ENCODE data around the gene HPS1. TPM values are rescaled to one million over a fixed set of nuclear protein-coding genes. Genes with fewer than 3 reads are reported as not detected.

Gene HPS1
- polyA plus RNA-seq, 1 of the 3 experiments (the other 2 are of a cell fraction) = 41.4 TPM

DNA sequence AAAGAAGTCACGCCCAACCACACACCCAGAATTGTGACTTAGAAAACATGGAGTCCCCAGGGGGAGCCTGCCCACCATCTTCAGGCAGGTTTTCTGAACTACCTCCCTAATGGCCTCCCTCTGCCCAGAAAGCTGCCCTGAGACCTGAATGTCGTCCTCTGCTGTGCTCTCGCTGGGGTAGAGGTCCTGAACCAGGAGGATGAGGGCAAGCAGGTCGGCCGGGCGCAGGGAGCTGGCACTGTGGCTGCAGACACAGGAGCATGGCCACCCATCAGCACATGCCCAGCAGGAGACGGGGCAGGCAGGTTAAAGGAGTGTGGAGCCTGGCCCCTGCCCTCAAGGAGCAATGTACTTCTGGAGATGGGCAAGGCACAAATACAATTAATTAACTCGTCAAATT, 16.3 kb downstream of the HPS1 start (continued):
- TF ChIP-seq PBX3 (IDR thresholded peaks at IDR 0.05) = no peak
- no peak for TF ChIP-seq POLR2AphosphoS5 (IDR thresholded peaks at IDR 0.05; ENCODE audit: low read depth, low read length)
- no peak for TF ChIP-seq NFIC (IDR thresholded peaks at IDR 0.05; ENCODE audit: borderline replicate concordance)

GRCh38 chr10:98429320-98430072, 17.2 kb downstream of the HPS1 start:
- Histone ChIP-seq H3K36me3 (replicated peaks in 1 of 2; ENCODE audit: control insufficient read depth in 1 of 2, insufficient read depth in 2 of 2, low read length in 1 of 2) (peaks cover 23 to 39% of the 10 kb centered on the region in 2 experiments), H3K27me3 (ENCODE audit: insufficient read depth) (no peaks in the 10 kb centered on the region), H3K27ac (ENCODE audit: low read depth in 2 of 2, low read length in 1 of 2) (no peak overlapping the region), H3K9ac (no peak overlapping the region), H3F3A (replicated peaks; ENCODE audit: insufficient read depth) (no peaks in the 10 kb centered on the region), H2AFZ (ENCODE audit: low read depth) (no peak overlapping the region), H3K4me2 (no peak overlapping the region), H3K9me2 (no peaks in the 10 kb centered on the region), H3K9me3 (peaks cover 4% of the 10 kb centered on the region; the same call in 1 of the 2 replicates), H3K79me2 (ENCODE audit: insufficient read depth) (no peaks in the 10 kb centered on the region), H3K4me3 (ENCODE audit: low read depth in 2 of 2, low read length in 1 of 2) (no peak overlapping the region), H3K4me1 (ENCODE audit: control insufficient read depth in 1 of 2, insufficient read depth in 2 of 2, low read depth in 1 of 2, low read length in 1 of 2) (no peaks in the 10 kb centered on the region), H4K20me1 (ENCODE audit: insufficient read depth) (no peaks in the 10 kb centered on the region)
- ChIA-PET CTCF (interaction anchor here (0.6 kb wide), 2 partner anchors 30 to 121 kb away, joined by 3 read pairs; no protein-coding TSS in a partner anchor), POLR2A (no interaction called here)
- DNase-seq = no peak
- TF ChIP-seq YY1 (IDR thresholded peaks at IDR 0.05; ENCODE audit: low read depth) (no peak), RXRA (IDR thresholded peaks at IDR 0.05; ENCODE audit: borderline replicate concordance, low read depth) (no peak), SIN3A (IDR thresholded peaks at IDR 0.05; ENCODE audit: borderline replicate concordance, low read depth, low read length) (no peak), EP300 (IDR thresholded peaks at IDR 0.05; ENCODE audit: borderline replicate concordance in 1 of 2, low read depth in 1 of 2, low read length in 1 of 2) (no peak), EZH2phosphoT487 (IDR thresholded peaks at IDR 0.05; ENCODE audit: borderline replicate concordance, low read depth) (no peak), GABPA (IDR thresholded peaks at IDR 0.05; ENCODE audit: low read depth) (no peak), RCOR1 (IDR thresholded peaks at IDR 0.05; ENCODE audit: low read length) (no peak)
- WGBS (ENCODE audit: low lambda C conversion rate) = 97% methylated on average over 17 of the region's 22 CpGs

DNA sequence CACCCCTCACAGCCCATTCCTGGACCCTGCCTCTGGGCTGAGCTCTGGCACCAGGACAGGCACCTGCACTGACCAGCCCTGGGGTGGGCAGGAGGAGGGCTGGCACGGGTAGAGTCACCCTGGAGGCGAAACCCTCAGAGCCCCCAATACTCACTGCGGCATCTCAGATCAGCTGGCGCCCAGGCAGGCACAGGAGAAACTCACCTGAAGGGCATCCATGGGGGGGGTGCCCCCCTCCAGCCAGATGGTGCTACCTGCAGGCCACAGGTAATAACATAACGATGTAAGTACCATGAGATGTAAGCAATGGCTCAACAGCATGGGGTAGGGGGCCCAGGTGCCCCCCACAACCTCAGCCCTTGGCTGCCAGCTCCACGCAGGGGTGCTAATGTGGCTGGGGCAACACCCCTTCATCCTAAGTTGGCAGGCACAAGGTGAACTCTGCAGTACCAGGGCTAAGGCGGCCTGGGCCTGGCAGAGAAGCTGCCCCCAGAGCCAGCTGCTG, 19.7 kb downstream of the HPS1 start:
- ChIA-PET POLR2A (no interaction called here), CTCF (interaction anchor here (0.8 kb wide), 1 partner anchor 17 kb away, joined by 3 read pairs; no protein-coding TSS in a partner anchor)
- H3F3A ChIP-seq (replicated peaks; ENCODE audit: insufficient read depth) = no peaks in the 10 kb centered on the region
- no peak for DNase-seq
- H4K20me1 ChIP-seq (ENCODE audit: insufficient read depth) = no peaks in the 10 kb centered on the region
- no peak overlapping the region for H2AFZ ChIP-seq (ENCODE audit: low read depth)
- no peaks in the 10 kb centered on the region for H3K27me3 ChIP-seq (ENCODE audit: insufficient read depth)
- H3K79me2 ChIP-seq (ENCODE audit: insufficient read depth) = no peaks in the 10 kb centered on the region
- H3K27ac ChIP-seq (ENCODE audit: low read depth in 2 of 2, low read length in 1 of 2) = no peak overlapping the region
- TF ChIP-seq MXI1 (IDR thresholded peaks at IDR 0.05; ENCODE audit: low read depth, low read length) (no peak), CHD2 (IDR thresholded peaks at IDR 0.05; ENCODE audit: low read length, partially characterized antibody) (no peak), FOXM1 (IDR thresholded peaks at IDR 0.05; ENCODE audit: low read depth) (no peak), SIN3A (IDR thresholded peaks at IDR 0.05; ENCODE audit: borderline replicate concordance, low read depth, low read length) (no peak), JUND (IDR thresholded peaks at IDR 0.05) (no peak), GATA2 (CRISPR knock-in tag; IDR thresholded peaks at IDR 0.05) (no peak)
- TF ChIP-seq, protein P1, sequence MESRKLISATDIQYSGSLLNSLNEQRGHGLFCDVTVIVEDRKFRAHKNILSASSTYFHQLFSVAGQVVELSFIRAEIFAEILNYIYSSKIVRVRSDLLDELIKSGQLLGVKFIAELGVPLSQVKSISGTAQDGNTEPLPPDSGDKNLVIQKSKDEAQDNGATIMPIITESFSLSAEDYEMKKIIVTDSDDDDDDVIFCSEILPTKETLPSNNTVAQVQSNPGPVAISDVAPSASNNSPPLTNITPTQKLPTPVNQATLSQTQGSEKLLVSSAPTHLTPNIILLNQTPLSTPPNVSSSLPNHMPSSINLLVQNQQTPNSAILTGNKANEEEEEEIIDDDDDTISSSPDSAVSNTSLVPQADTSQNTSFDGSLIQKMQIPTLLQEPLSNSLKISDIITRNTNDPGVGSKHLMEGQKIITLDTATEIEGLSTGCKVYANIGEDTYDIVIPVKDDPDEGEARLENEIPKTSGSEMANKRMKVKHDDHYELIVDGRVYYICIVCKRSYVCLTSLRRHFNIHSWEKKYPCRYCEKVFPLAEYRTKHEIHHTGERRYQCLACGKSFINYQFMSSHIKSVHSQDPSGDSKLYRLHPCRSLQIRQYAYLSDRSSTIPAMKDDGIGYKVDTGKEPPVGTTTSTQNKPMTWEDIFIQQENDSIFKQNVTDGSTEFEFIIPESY (IDR thresholded peaks at IDR 0.05; ENCODE audit: borderline replicate concordance, low read depth) = no peak
- H3K9me3 ChIP-seq = no peaks in the 10 kb centered on the region
- H3K9me2 ChIP-seq = no peaks in the 10 kb centered on the region
- no peak overlapping the region for H3K4me2 ChIP-seq
- H3K4me3 ChIP-seq (ENCODE audit: low read depth in 2 of 2, low read length in 1 of 2) = no peak overlapping the region
- no peaks in the 10 kb centered on the region for H3K4me1 ChIP-seq (ENCODE audit: control insufficient read depth in 1 of 2, insufficient read depth in 2 of 2, low read depth in 1 of 2, low read length in 1 of 2)
- peaks cover 6 to 21% of the 10 kb centered on the region in 2 experiments for H3K36me3 ChIP-seq (replicated peaks in 1 of 2; ENCODE audit: control insufficient read depth in 1 of 2, insufficient read depth in 2 of 2, low read length in 1 of 2)
- no peak overlapping the region for H3K9ac ChIP-seq
- 100% methylated on average over 1 of the region's 7 CpGs for WGBS (ENCODE audit: low lambda C conversion rate)

All from SK-N-SH (cell line).